KBM-7 (cell line): ENCODE results near the gene ETNPPL.

ENCODE experiments used
- DNase-seq: peaks from one replicate; pipeline ENCODE4 v3.0.0-alpha.2; 2015
- in situ Hi-C: fragments of 300-500 bp; cut with MboI; formaldehyde crosslinking; loops from 2 replicates; pipeline ENCODE4 v1.14.3; 2020; ENCODE audit warnings: low sequenced_read_pairs, low pct_unique_long_range_greater_than_20kb, mixed read lengths

Gene ETNPPL

GRCh38 chr4:108703966-108704365, 58.9 kb downstream of the ETNPPL start:
- in situ Hi-C loops: no loop called here
- DNase-seq: no peak

- in situ Hi-C loops: no loop called here
Measured at GRCh38 chr4:108703370-108703769, 59.5 kb downstream of the ETNPPL start.

GRCh38 chr4:108702960-108703359, 59.9 kb downstream of the ETNPPL start:
- in situ Hi-C loops: no loop called here
- no peak for DNase-seq

More at GRCh38 chr4:108703370-108703769, 59.5 kb downstream of the ETNPPL start:
- DNase-seq: no peak

- DNase-seq: no peak
- in situ Hi-C loops: no loop called here
Measured at GRCh38 chr4:108700081-108700757, 62.6 kb downstream of the ETNPPL start.

- DNase-seq: no peak
- in situ Hi-C loops: no loop called here
Measured at GRCh38 chr4:108696160-108696559, 66.7 kb downstream of the ETNPPL start.

GRCh38 chr4:108695062-108695461, 67.8 kb downstream of the ETNPPL start:
- in situ Hi-C loops: no loop called here
- no peak for DNase-seq

GRCh38 chr4:108694423-108694822, 68.4 kb downstream of the ETNPPL start:
- no peak for DNase-seq
- in situ Hi-C loops: no loop called here

- DNase-seq: no peak
- in situ Hi-C loops: no loop called here
Measured at GRCh38 chr4:108693819-108694218, 69.0 kb downstream of the ETNPPL start.

- in situ Hi-C loops: no loop called here
- no peak for DNase-seq
Measured at GRCh38 chr4:108693211-108693610, 69.6 kb downstream of the ETNPPL start.
